Sigmoid colon (tissue), 7 donors: ENCODE measurements around the gene ZNF865. TPM values are rescaled to one million over a fixed set of nuclear protein-coding genes. Genes with fewer than 3 reads are reported as not detected.

ENCODE experiments used
- DNase-seq: peaks from one replicate; pipeline ENCODE4 v3.0.0-alpha.2; 2019
- H3K27ac ChIP-seq, 4 donors: fragments of 200-600 bp; sonication (generic); one replicate each; pipeline ENCODE4 v1.5.1; 2016 to 2019; ENCODE audit warnings: mild to moderate bottlenecking in 1 of 4
- H3K27me3 ChIP-seq, 3 donors: fragments of 200-600 bp; sonication (generic); one replicate each; pipeline ENCODE4 v1.5.1; 2019; ENCODE audit warnings: mild to moderate bottlenecking in 1 of 3
- H3K36me3 ChIP-seq, 4 donors: fragments of 200-600 bp; sonication (generic); one replicate each; pipeline ENCODE4 v1.5.1; 2016 to 2019
- H3K4me1 ChIP-seq, 4 donors: fragments of 200-600 bp; sonication (generic); one replicate each; pipeline ENCODE4 v1.5.1; 2017 to 2019
- H3K4me3 ChIP-seq, 4 donors: fragments of 200-600 bp; sonication (generic); one replicate each; pipeline ENCODE4 v1.5.1; 2017 to 2019; ENCODE audit warnings: mild to moderate bottlenecking in 2 of 4, moderate library complexity in 1 of 4
- H3K9me3 ChIP-seq, 4 donors: fragments of 200-600 bp in 3 of 4; sonication (generic) in 3 of 4; one replicate each; pipeline versions ENCODE4 v1.5.1 to v1.6.1; 2013 to 2019
- CTCF ChIP-seq, 4 experiments: fragments of 450-650 bp in 3 of 4; fragments of 200-600 bp in 1 of 4; IDR thresholded peaks; one replicate each; pipeline ENCODE4 v1.5.1; 2016 to 2019; ENCODE audit warnings: antibody characterized with exemption in 4 of 4, mild to moderate bottlenecking in 3 of 4, moderate library complexity in 2 of 4
- EP300 ChIP-seq, 4 donors: sonication (generic); formaldehyde crosslinking; IDR thresholded peaks; one replicate each; pipeline ENCODE4 v1.6.1; 2017; ENCODE audit warnings: antibody characterized with exemption in 4 of 4
- POLR2A ChIP-seq, 2 donors: fragments of 450-650 bp; IDR thresholded peaks; one replicate each; pipeline ENCODE4 v1.6.1; 2016; ENCODE audit warnings: antibody characterized with exemption in 2 of 2, mild to moderate bottlenecking in 2 of 2, moderate library complexity in 2 of 2
- POLR2AphosphoS5 ChIP-seq, 4 donors: sonication (generic); formaldehyde crosslinking; IDR thresholded peaks; one replicate each; pipeline ENCODE4 v1.6.1; 2017; ENCODE audit warnings: antibody characterized with exemption in 4 of 4
- WGBS, 2 donors: extraction: QIAGEN DNeasy Blood & Tissue Kit; methylation state at CpG; one replicate each; pipeline ENCODE4 v1.1.7; 2013; 5-methylcytosine and 5-hydroxymethylcytosine counted together
- intact Hi-C: fragments of 100-400 bp; cut with DNase I; formaldehyde crosslinking; loops from one replicate; pipeline ENCODE4 v1.15.1; 2023
- polyA plus RNA-seq, 3 donors: library from polyadenylated mRNA; stranded (reverse); fragments of 200-250 nt; gene quantifications; one replicate each; pipeline ENCODE4 v1.2.3, GENCODE V29; 2013
- total RNA-seq, 4 donors: library from RNA; depleted of rRNA; stranded (reverse); fragments of >200 nt; gene quantifications; one replicate each; pipeline ENCODE4 v1.1.0, GENCODE V29; 2016
- donor health status: healthy with polysubstance abuse.
- donor health status: Bipolar disorder and iron deficiency.
- donor health status: healthy.

The ZNF865 gene
- total and polyA plus RNA-seq, 7 donors = 2.3 to 9.3 (median 3.0) TPM

GRCh38 chr19:55660991-55661390 is 55.5 kb downstream of the ZNF865 start:
- Histone ChIP-seq H3K4me1 (peaks cover 0 to 42% (median 39%) of the 10 kb centered on the region in 4 donors), H3K4me3 (no peak overlapping the region), H3K27me3 (no peaks in the 10 kb centered on the region), H3K9me3 (no peaks in the 10 kb centered on the region), H3K36me3 (peaks cover 45 to 69% (median 54%) of the 10 kb centered on the region in 4 donors), H3K27ac (no peak overlapping the region)
- TF ChIP-seq POLR2A (IDR thresholded peaks at IDR 0.05) (no peak), CTCF (IDR thresholded peaks at IDR 0.05) (no peak), POLR2AphosphoS5 (IDR thresholded peaks at IDR 0.05) (no peak), EP300 (IDR thresholded peaks at IDR 0.05) (no peak)
- intact Hi-C loops = no loop called here
- 77 to 88% methylated on average over 16 of the region's 16 CpGs for WGBS, 2 donors
- no peak for DNase-seq

GRCh38 chr19:55661826-55662225 is 56.4 kb downstream of the ZNF865 start:
- H3K36me3 ChIP-seq = peaks cover 53 to 78% (median 63%) of the 10 kb centered on the region in 4 donors
- H3K9me3 ChIP-seq = no peaks in the 10 kb centered on the region
- no peak for TF ChIP-seq EP300 (IDR thresholded peaks at IDR 0.05)
- TF ChIP-seq CTCF (IDR thresholded peaks at IDR 0.05) = no peak
- no peak for TF ChIP-seq POLR2AphosphoS5 (IDR thresholded peaks at IDR 0.05)
- TF ChIP-seq POLR2A (IDR thresholded peaks at IDR 0.05) = no peak
- H3K27me3 ChIP-seq = no peaks in the 10 kb centered on the region
- no peak for DNase-seq
- H3K4me3 ChIP-seq = no peak overlapping the region
- peaks cover 0 to 34% (median 31%) of the 10 kb centered on the region in 4 donors for H3K4me1 ChIP-seq
- WGBS, 2 donors = 72 to 74% methylated on average over 7 of the region's 7 CpGs
- intact Hi-C loops = no loop called here
- H3K27ac ChIP-seq = no peak overlapping the region

- no peak overlapping the region for H3K4me3 ChIP-seq
- no peaks in the 10 kb centered on the region for H3K9me3 ChIP-seq
- no peaks in the 10 kb centered on the region for H3K27me3 ChIP-seq
- peaks cover 61 to 97% (median 81%) of the 10 kb centered on the region in 4 donors for H3K36me3 ChIP-seq
- DNase-seq = no peak
- H3K27ac ChIP-seq = no peak overlapping the region
- H3K4me1 ChIP-seq = peaks cover 0 to 12% (median 9%) of the 10 kb centered on the region in 4 donors
- TF ChIP-seq CTCF (IDR thresholded peaks at IDR 0.05) (no peak), EP300 (IDR thresholded peaks at IDR 0.05) (no peak), POLR2AphosphoS5 (IDR thresholded peaks at IDR 0.05) (no peak), POLR2A (IDR thresholded peaks at IDR 0.05) (no peak)
- intact Hi-C loops = no loop called here
- 91 to 94% methylated on average over 20 of the region's 20 CpGs for WGBS, 2 donors
Observed at GRCh38 chr19:55663846-55664536, 58.5 kb downstream of the ZNF865 start.

GRCh38 chr19:55666343-55667005 is 61.0 kb downstream of the ZNF865 start:
- Histone ChIP-seq H3K27me3 (no peaks in the 10 kb centered on the region), H3K4me3 (no peak overlapping the region), H3K4me1 (no peaks in the 10 kb centered on the region), H3K9me3 (no peaks in the 10 kb centered on the region), H3K27ac (no peak overlapping the region), H3K36me3 (peaks cover 64 to 95% (median 84%) of the 10 kb centered on the region in 4 donors)
- DNase-seq = no peak
- WGBS, 2 donors = 87 to 93% methylated on average over 12 of the region's 12 CpGs
- no peak for TF ChIP-seq POLR2AphosphoS5 (IDR thresholded peaks at IDR 0.05)
- no peak for TF ChIP-seq CTCF (IDR thresholded peaks at IDR 0.05)
- no peak for TF ChIP-seq POLR2A (IDR thresholded peaks at IDR 0.05)
- TF ChIP-seq EP300 (IDR thresholded peaks at IDR 0.05) = no peak
- intact Hi-C loops = no loop called here

Other genes with a start within 250 kb of the ZNF865 start
- not detected for gene GARIN5B, start 242.4 kb upstream of the ZNF865 start, total RNA-seq
- gene GARIN5B, start 242.4 kb upstream of the ZNF865 start, polyA plus RNA-seq = not detected
- gene IL11, start 235.2 kb upstream of the ZNF865 start, total RNA-seq = 1 to 10 TPM in 1 of 4 donors, under 1 TPM in 1, not detected in 2; 0.81 to 4.4 TPM
- gene IL11, start 235.2 kb upstream of the ZNF865 start, polyA plus RNA-seq = under 1 TPM in 1 of 3 donors, not detected in 2; 0.74 TPM
- not detected for gene TMEM190, start 228.8 kb upstream of the ZNF865 start, total RNA-seq
- under 1 TPM in 1 of 3 donors, not detected in 2; 0.26 TPM for gene TMEM190, start 228.8 kb upstream of the ZNF865 start, polyA plus RNA-seq
- gene TMEM238, start 221.4 kb upstream of the ZNF865 start, total RNA-seq = 1 to 10 TPM in 1 of 4 donors, under 1 TPM in 2, not detected in 1; 0.54 to 1.7 (median 0.66) TPM
- under 1 TPM in 2 of 3 donors, not detected in 1; 0.90 to 0.92 TPM for gene TMEM238, start 221.4 kb upstream of the ZNF865 start, polyA plus RNA-seq
- gene RPL28, start 219.7 kb upstream of the ZNF865 start, total RNA-seq = 100 to 1,000 TPM; 253 to 607 (median 503) TPM
- gene RPL28, start 219.7 kb upstream of the ZNF865 start, polyA plus RNA-seq = 1,000 to 10,000 TPM; 1,833 to 2,816 (median 2,129) TPM
- 10 to 100 TPM; 11.8 to 23.9 (median 14.8) TPM for gene UBE2S, start 197.9 kb upstream of the ZNF865 start, total RNA-seq
- 10 to 100 TPM in 2 of 3 donors, 1 to 10 TPM in 1; 6.6 to 32.6 (median 16.2) TPM for gene UBE2S, start 197.9 kb upstream of the ZNF865 start, polyA plus RNA-seq
- gene SHISA7, start 162.3 kb upstream of the ZNF865 start, total RNA-seq = under 1 TPM in 3 of 4 donors, not detected in 1; 0.28 to 0.41 (median 0.36) TPM
- gene SHISA7, start 162.3 kb upstream of the ZNF865 start, polyA plus RNA-seq = under 1 TPM in 1 of 3 donors, not detected in 2; 0.04 TPM
- gene ISOC2, start 144.0 kb upstream of the ZNF865 start, total RNA-seq = 100 to 1,000 TPM in 2 of 4 donors, 10 to 100 TPM in 2; 90.3 to 114 (median 101) TPM
- 100 to 1,000 TPM; 147 to 173 (median 162) TPM for gene ISOC2, start 144.0 kb upstream of the ZNF865 start, polyA plus RNA-seq
- gene C19orf85, start 140.9 kb upstream of the ZNF865 start, total RNA-seq = not detected
- under 1 TPM in 1 of 3 donors, not detected in 2; 0.07 TPM for gene C19orf85, start 140.9 kb upstream of the ZNF865 start, polyA plus RNA-seq
- gene ZNF628, start 129.0 kb upstream of the ZNF865 start, total RNA-seq = 10 to 100 TPM in 1 of 4 donors, 1 to 10 TPM in 3; 1.4 to 15.0 (median 3.7) TPM
- gene ZNF628, start 129.0 kb upstream of the ZNF865 start, polyA plus RNA-seq = 10 to 100 TPM in 1 of 3 donors, 1 to 10 TPM in 2; 1.8 to 10.1 (median 2.5) TPM
- gene NAT14, start 120.5 kb upstream of the ZNF865 start, total RNA-seq = 10 to 100 TPM in 1 of 4 donors, 1 to 10 TPM in 3; 6.4 to 10.5 (median 8.4) TPM
- gene NAT14, start 120.5 kb upstream of the ZNF865 start, polyA plus RNA-seq = 10 to 100 TPM in 1 of 3 donors, 1 to 10 TPM in 2; 1.4 to 13.7 (median 2.4) TPM
- 10 to 100 TPM in 3 of 4 donors, 1 to 10 TPM in 1; 9.9 to 66.7 (median 19.2) TPM for gene SSC5D, start 117.2 kb upstream of the ZNF865 start, total RNA-seq
- 1 to 10 TPM in 2 of 3 donors, not detected in 1; 1.2 to 3.8 TPM for gene SSC5D, start 117.2 kb upstream of the ZNF865 start, polyA plus RNA-seq
- gene SBK2, start 68.5 kb upstream of the ZNF865 start, total RNA-seq = not detected
- not detected for gene SBK2, start 68.5 kb upstream of the ZNF865 start, polyA plus RNA-seq
- under 1 TPM in 1 of 4 donors, not detected in 3; 0.36 TPM for gene SBK3, start 60.1 kb upstream of the ZNF865 start, total RNA-seq
- under 1 TPM in 1 of 3 donors, not detected in 2; 0.23 TPM for gene SBK3, start 60.1 kb upstream of the ZNF865 start, polyA plus RNA-seq
- 1 to 10 TPM; 1.4 to 3.0 (median 2.2) TPM for gene ZNF579, start 24.8 kb upstream of the ZNF865 start, total RNA-seq
- 1 to 10 TPM in 2 of 3 donors, under 1 TPM in 1; 0.69 to 4.0 (median 1.8) TPM for gene ZNF579, start 24.8 kb upstream of the ZNF865 start, polyA plus RNA-seq
- gene FIZ1, start 6.1 kb upstream of the ZNF865 start, total RNA-seq = 1 to 10 TPM; 3.5 to 9.6 (median 9.1) TPM
- gene FIZ1, start 6.1 kb upstream of the ZNF865 start, polyA plus RNA-seq = 1 to 10 TPM; 5.3 to 9.0 (median 7.2) TPM
- 10 to 100 TPM; 24.5 to 37.1 (median 31.3) TPM for gene ZNF524, start 5.4 kb upstream of the ZNF865 start, total RNA-seq
- gene ZNF524, start 5.4 kb upstream of the ZNF865 start, polyA plus RNA-seq = 10 to 100 TPM; 44.1 to 49.2 (median 45.5) TPM
- gene ZNF784, start 18.9 kb downstream of the ZNF865 start, total RNA-seq = 1 to 10 TPM; 2.8 to 9.1 (median 3.7) TPM
- 1 to 10 TPM; 7.2 to 8.2 (median 7.2) TPM for gene ZNF784, start 18.9 kb downstream of the ZNF865 start, polyA plus RNA-seq
- 10 to 100 TPM; 23.5 to 45.5 (median 31.1) TPM for gene ZNF580, start 35.4 kb downstream of the ZNF865 start, total RNA-seq
- 10 to 100 TPM; 10.4 to 27.9 (median 13.8) TPM for gene ZNF580, start 35.4 kb downstream of the ZNF865 start, polyA plus RNA-seq
- 10 to 100 TPM; 18.2 to 43.2 (median 24.5) TPM for gene ZNF581, start 38.0 kb downstream of the ZNF865 start, total RNA-seq
- gene ZNF581, start 38.0 kb downstream of the ZNF865 start, polyA plus RNA-seq = 10 to 100 TPM; 17.1 to 24.4 (median 23.4) TPM
- 10 to 100 TPM; 16.6 to 22.9 (median 20.2) TPM for gene CCDC106, start 42.6 kb downstream of the ZNF865 start, total RNA-seq
- gene CCDC106, start 42.6 kb downstream of the ZNF865 start, polyA plus RNA-seq = 10 to 100 TPM in 2 of 3 donors, 1 to 10 TPM in 1; 5.5 to 10.8 (median 10.0) TPM
- 10 to 100 TPM; 52.1 to 79.7 (median 65.4) TPM for gene U2AF2, start 49.4 kb downstream of the ZNF865 start, total RNA-seq
- gene U2AF2, start 49.4 kb downstream of the ZNF865 start, polyA plus RNA-seq = 100 to 1,000 TPM in 1 of 3 donors, 10 to 100 TPM in 2; 81.7 to 162 (median 86.9) TPM
- gene EPN1, start 69.6 kb downstream of the ZNF865 start, total RNA-seq = 10 to 100 TPM; 22.8 to 54.3 (median 34.6) TPM
- 100 to 1,000 TPM; 137 to 162 (median 146) TPM for gene EPN1, start 69.6 kb downstream of the ZNF865 start, polyA plus RNA-seq
- gene NLRP9, start 132.8 kb downstream of the ZNF865 start, total RNA-seq = not detected
- not detected for gene NLRP9, start 132.8 kb downstream of the ZNF865 start, polyA plus RNA-seq
- not detected for gene RFPL4A, start 153.4 kb downstream of the ZNF865 start, total RNA-seq
- gene RFPL4A, start 153.4 kb downstream of the ZNF865 start, polyA plus RNA-seq = under 1 TPM in 1 of 3 donors, not detected in 2; 0.19 TPM
- not detected for gene RFPL4AL1, start 163.5 kb downstream of the ZNF865 start, total RNA-seq
- under 1 TPM in 1 of 3 donors, not detected in 2; 0.12 TPM for gene RFPL4AL1, start 163.5 kb downstream of the ZNF865 start, polyA plus RNA-seq
- not detected for gene NLRP11, start 226.4 kb downstream of the ZNF865 start, total RNA-seq
- under 1 TPM in 1 of 3 donors, not detected in 2; 0.04 TPM for gene NLRP11, start 226.4 kb downstream of the ZNF865 start, polyA plus RNA-seq
- not detected for gene NLRP4, start 230.9 kb downstream of the ZNF865 start, total RNA-seq
- under 1 TPM in 1 of 3 donors, not detected in 2; 0.17 TPM for gene NLRP4, start 230.9 kb downstream of the ZNF865 start, polyA plus RNA-seq